ENCODE data around the gene CASKIN1.

The CASKIN1 gene

GRCh38 chr16:2174396-2175131 lies 21.8 kb downstream of the CASKIN1 start:
- no peaks in the 10 kb centered on the region for H3K4me1 ChIP-seq (ENCODE audit: insufficient read depth, low read length, severe bottlenecking)
- H3K9me2 ChIP-seq (ENCODE audit: low read depth, low read length) = no peaks in the 10 kb centered on the region
- no peaks in the 10 kb centered on the region for H3K79me2 ChIP-seq (ENCODE audit: insufficient read depth, low read length)
- H3K27me3 ChIP-seq (ENCODE audit: insufficient read depth, low read length) = no peaks in the 10 kb centered on the region
- no peak overlapping the region for H3K4me2 ChIP-seq (ENCODE audit: low read length)
- no peaks in the 10 kb centered on the region for H4K20me1 ChIP-seq (ENCODE audit: insufficient read depth, low read length)
- H3K36me3 ChIP-seq (ENCODE audit: insufficient read depth, low read length) = peaks cover 47% of the 10 kb centered on the region
- H3K4me3 ChIP-seq (ENCODE audit: low read depth, low read length, poor library complexity, severe bottlenecking) = no peak overlapping the region
- no peaks in the 10 kb centered on the region for H3K9me3 ChIP-seq (ENCODE audit: low read length)
- H3K9ac ChIP-seq (ENCODE audit: low read length) = no peak overlapping the region
- H3F3A ChIP-seq (ENCODE audit: insufficient read depth, low read length) = no peaks in the 10 kb centered on the region
- H2AFZ ChIP-seq (ENCODE audit: low read length) = no peak overlapping the region
- no peak for TF ChIP-seq EZH2 (IDR thresholded peaks at IDR 0.05; ENCODE audit: borderline replicate concordance, low read length)
- TF ChIP-seq, protein P1, sequence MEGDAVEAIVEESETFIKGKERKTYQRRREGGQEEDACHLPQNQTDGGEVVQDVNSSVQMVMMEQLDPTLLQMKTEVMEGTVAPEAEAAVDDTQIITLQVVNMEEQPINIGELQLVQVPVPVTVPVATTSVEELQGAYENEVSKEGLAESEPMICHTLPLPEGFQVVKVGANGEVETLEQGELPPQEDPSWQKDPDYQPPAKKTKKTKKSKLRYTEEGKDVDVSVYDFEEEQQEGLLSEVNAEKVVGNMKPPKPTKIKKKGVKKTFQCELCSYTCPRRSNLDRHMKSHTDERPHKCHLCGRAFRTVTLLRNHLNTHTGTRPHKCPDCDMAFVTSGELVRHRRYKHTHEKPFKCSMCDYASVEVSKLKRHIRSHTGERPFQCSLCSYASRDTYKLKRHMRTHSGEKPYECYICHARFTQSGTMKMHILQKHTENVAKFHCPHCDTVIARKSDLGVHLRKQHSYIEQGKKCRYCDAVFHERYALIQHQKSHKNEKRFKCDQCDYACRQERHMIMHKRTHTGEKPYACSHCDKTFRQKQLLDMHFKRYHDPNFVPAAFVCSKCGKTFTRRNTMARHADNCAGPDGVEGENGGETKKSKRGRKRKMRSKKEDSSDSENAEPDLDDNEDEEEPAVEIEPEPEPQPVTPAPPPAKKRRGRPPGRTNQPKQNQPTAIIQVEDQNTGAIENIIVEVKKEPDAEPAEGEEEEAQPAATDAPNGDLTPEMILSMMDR (IDR thresholded peaks at IDR 0.05; ENCODE audit: low read length) = no peak
- H3K27ac ChIP-seq (ENCODE audit: low read depth, low read length, poor library complexity, severe bottlenecking) = no peak overlapping the region

- TF ChIP-seq, protein P1 (IDR thresholded peaks at IDR 0.05; ENCODE audit: low read length) = no peak
- no peak for TF ChIP-seq EZH2 (IDR thresholded peaks at IDR 0.05; ENCODE audit: borderline replicate concordance, low read length)
- H3F3A ChIP-seq (ENCODE audit: insufficient read depth, low read length) = no peaks in the 10 kb centered on the region
- H3K4me3 ChIP-seq (ENCODE audit: low read depth, low read length, poor library complexity, severe bottlenecking) = no peak overlapping the region
- H3K9me2 ChIP-seq (ENCODE audit: low read depth, low read length) = no peaks in the 10 kb centered on the region
- no peak overlapping the region for H3K4me2 ChIP-seq (ENCODE audit: low read length)
- H2AFZ ChIP-seq (ENCODE audit: low read length) = no peak overlapping the region
- H3K79me2 ChIP-seq (ENCODE audit: insufficient read depth, low read length) = no peaks in the 10 kb centered on the region
- no peak overlapping the region for H3K27ac ChIP-seq (ENCODE audit: low read depth, low read length, poor library complexity, severe bottlenecking)
- H3K9ac ChIP-seq (ENCODE audit: low read length) = no peak overlapping the region
- no peaks in the 10 kb centered on the region for H3K9me3 ChIP-seq (ENCODE audit: low read length)
- H4K20me1 ChIP-seq (ENCODE audit: insufficient read depth, low read length) = no peaks in the 10 kb centered on the region
- H3K36me3 ChIP-seq (ENCODE audit: insufficient read depth, low read length) = peaks cover 47% of the 10 kb centered on the region
- no peaks in the 10 kb centered on the region for H3K4me1 ChIP-seq (ENCODE audit: insufficient read depth, low read length, severe bottlenecking)
- H3K27me3 ChIP-seq (ENCODE audit: insufficient read depth, low read length) = no peaks in the 10 kb centered on the region
Measured at GRCh38 chr16:2173916-2174315, 22.5 kb downstream of the CASKIN1 start.

DNA sequence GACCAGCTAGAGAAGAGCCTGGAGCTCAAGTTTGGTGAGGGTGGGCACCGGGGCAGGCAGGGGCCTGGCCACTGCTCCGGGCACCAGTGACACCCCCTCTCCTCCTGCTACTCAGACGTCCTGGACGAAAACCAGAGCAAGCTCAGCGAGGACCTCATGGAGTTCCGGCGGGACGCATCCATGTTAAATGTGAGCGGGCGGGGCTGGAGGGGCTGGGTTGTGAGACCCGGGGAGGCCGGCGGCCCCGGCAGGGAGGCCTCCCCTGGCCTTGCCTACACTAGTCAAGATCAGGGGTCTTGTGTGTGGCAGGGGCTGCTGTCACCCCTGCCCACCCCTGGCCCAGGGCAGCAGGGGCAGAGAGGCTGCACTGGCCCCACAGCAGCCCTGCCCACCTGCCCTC lies 23.0 kb downstream of the CASKIN1 start:
- H3K4me2 ChIP-seq (ENCODE audit: low read length) = no peak overlapping the region
- no peaks in the 10 kb centered on the region for H3K9me2 ChIP-seq (ENCODE audit: low read depth, low read length)
- H3K9ac ChIP-seq (ENCODE audit: low read length) = no peak overlapping the region
- no peak overlapping the region for H3K4me3 ChIP-seq (ENCODE audit: low read depth, low read length, poor library complexity, severe bottlenecking)
- TF ChIP-seq, protein P1 (IDR thresholded peaks at IDR 0.05; ENCODE audit: low read length) = no peak
- TF ChIP-seq EZH2 (IDR thresholded peaks at IDR 0.05; ENCODE audit: borderline replicate concordance, low read length) = no peak
- no peaks in the 10 kb centered on the region for H3F3A ChIP-seq (ENCODE audit: insufficient read depth, low read length)
- H3K36me3 ChIP-seq (ENCODE audit: insufficient read depth, low read length) = peaks cover 46% of the 10 kb centered on the region
- H3K9me3 ChIP-seq (ENCODE audit: low read length) = no peaks in the 10 kb centered on the region
- no peaks in the 10 kb centered on the region for H3K4me1 ChIP-seq (ENCODE audit: insufficient read depth, low read length, severe bottlenecking)
- no peak overlapping the region for H3K27ac ChIP-seq (ENCODE audit: low read depth, low read length, poor library complexity, severe bottlenecking)
- no peaks in the 10 kb centered on the region for H3K79me2 ChIP-seq (ENCODE audit: insufficient read depth, low read length)
- no peaks in the 10 kb centered on the region for H3K27me3 ChIP-seq (ENCODE audit: insufficient read depth, low read length)
- no peaks in the 10 kb centered on the region for H4K20me1 ChIP-seq (ENCODE audit: insufficient read depth, low read length)
- no peak overlapping the region for H2AFZ ChIP-seq (ENCODE audit: low read length)
